PFSK-1 (cell line): ENCODE measurements around the gene PTPRM.

Source experiments
- POLR2AphosphoS5 ChIP-seq: IDR thresholded peaks from 2 replicates; pipeline ENCODE4 v1.6.1; 2012; ENCODE audit warnings: low read depth, mild to moderate bottlenecking, control low read depth, low read length, moderate library complexity
- TF ChIP-seq, protein P1 (sequence below), 2 experiments: IDR thresholded peaks; 2 replicates each; pipeline versions ENCODE4 v1.6.1 to v1.8.0; 2011 to 2012; ENCODE audit warnings: low read depth in 2 of 2, low read length in 2 of 2, control low read depth in 1 of 2, inconsistent platforms in 1 of 2, mild to moderate bottlenecking in 1 of 2, moderate library complexity in 1 of 2; ENCODE audit not compliant: insufficient read depth in 1 of 2

GRCh38 chr18:8322486-8322885 lies 755.4 kb downstream of the PTPRM start:
- TF ChIP-seq, protein P1, sequence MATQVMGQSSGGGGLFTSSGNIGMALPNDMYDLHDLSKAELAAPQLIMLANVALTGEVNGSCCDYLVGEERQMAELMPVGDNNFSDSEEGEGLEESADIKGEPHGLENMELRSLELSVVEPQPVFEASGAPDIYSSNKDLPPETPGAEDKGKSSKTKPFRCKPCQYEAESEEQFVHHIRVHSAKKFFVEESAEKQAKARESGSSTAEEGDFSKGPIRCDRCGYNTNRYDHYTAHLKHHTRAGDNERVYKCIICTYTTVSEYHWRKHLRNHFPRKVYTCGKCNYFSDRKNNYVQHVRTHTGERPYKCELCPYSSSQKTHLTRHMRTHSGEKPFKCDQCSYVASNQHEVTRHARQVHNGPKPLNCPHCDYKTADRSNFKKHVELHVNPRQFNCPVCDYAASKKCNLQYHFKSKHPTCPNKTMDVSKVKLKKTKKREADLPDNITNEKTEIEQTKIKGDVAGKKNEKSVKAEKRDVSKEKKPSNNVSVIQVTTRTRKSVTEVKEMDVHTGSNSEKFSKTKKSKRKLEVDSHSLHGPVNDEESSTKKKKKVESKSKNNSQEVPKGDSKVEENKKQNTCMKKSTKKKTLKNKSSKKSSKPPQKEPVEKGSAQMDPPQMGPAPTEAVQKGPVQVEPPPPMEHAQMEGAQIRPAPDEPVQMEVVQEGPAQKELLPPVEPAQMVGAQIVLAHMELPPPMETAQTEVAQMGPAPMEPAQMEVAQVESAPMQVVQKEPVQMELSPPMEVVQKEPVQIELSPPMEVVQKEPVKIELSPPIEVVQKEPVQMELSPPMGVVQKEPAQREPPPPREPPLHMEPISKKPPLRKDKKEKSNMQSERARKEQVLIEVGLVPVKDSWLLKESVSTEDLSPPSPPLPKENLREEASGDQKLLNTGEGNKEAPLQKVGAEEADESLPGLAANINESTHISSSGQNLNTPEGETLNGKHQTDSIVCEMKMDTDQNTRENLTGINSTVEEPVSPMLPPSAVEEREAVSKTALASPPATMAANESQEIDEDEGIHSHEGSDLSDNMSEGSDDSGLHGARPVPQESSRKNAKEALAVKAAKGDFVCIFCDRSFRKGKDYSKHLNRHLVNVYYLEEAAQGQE (IDR thresholded peaks at IDR 0.05; ENCODE audit: insufficient read depth in 1 of 2, low read depth in 2 of 2, low read length in 2 of 2) = no peak
- no peak for TF ChIP-seq POLR2AphosphoS5
